GM10847 (cell line): ENCODE data around the gene KIF16B.

Source experiments
- POLR2A ChIP-seq: IDR thresholded peaks from 2 replicates; pipeline ENCODE4 v1.6.1; 2011; ENCODE audit not compliant: insufficient read length; ENCODE audit errors: extremely low read depth

Gene KIF16B

GRCh38 chr20:16544949-16545348 lies 28.3 kb downstream of the KIF16B start:
- no peak for TF ChIP-seq POLR2A

DNA sequence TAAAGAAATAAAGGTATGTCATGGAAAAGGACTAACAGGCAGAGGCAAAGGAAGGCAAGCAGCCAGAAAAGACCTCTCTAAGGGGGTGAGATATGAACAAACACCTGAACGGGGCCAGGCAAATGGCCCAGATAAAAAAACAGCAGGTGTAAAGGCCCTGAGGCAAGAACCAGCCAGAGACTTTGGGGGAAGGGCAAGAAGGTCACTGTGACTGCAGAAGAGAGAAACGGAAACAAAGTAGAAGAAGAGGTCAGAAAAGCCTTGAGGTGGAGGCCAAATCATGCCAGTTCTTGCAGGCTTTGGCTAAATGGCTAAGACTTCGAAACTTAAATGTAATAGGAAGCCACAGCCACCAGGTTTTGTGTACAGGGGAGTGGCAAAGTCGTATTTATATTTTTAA lies 30.8 kb downstream of the KIF16B start:
- no peak for TF ChIP-seq POLR2A

- no peak for TF ChIP-seq POLR2A
Measured at GRCh38 chr20:16541878-16542277, 31.4 kb downstream of the KIF16B start.

DNA sequence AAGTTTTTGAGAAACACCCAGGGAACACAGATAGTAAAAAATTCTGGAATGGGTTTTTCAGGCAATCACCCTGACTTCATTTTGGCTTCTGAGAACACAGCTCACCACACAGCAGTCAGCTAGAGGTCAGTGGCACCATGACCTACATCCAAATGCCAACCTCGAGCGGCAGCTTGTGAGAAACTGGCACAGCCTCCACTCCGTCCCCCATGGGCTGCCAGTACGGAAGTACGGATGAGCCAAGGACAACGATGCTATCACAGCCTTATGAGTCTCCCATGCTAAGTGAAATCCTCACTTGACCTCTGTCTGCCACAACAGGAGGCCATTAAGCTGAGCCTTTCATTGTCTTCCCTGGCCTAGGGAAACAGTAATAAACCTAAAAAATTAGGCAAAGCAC lies 32.0 kb downstream of the KIF16B start:
- TF ChIP-seq POLR2A: no peak

DNA sequence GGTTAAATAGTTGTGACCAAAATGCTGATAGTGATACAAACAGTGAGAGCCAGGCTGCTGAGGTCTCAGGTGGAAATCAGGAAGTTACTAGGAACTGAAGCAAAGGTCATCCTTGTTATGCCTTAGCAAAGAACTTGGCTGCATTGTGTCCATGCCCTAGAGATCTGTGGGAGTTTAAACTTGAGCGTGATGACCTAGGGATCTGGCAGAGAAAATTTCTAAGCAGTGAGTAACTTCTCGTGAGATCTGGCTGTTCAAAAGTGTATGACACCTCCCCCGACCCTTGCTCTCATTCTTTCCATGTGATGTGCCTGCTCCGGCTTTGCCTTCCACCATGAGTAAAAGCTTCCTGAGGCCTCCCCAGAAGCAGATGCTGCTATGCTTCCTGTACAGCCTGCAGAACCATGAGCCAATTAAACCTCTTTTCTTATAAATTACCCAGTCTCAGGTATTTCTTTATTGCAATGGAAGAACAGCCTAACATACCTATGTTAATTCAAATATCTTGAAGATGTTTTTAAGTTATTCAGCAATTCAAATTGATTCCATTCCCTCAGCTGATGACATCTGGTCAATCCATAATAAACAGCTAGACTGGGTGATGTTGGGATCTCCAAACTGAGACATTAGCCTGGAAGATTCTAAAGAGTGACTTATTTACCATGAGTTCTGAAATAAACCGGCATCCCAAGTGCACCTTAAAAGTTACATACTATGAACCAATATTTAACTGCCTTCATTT lies 33.8 kb downstream of the KIF16B start:
- no peak for TF ChIP-seq POLR2A

DNA sequence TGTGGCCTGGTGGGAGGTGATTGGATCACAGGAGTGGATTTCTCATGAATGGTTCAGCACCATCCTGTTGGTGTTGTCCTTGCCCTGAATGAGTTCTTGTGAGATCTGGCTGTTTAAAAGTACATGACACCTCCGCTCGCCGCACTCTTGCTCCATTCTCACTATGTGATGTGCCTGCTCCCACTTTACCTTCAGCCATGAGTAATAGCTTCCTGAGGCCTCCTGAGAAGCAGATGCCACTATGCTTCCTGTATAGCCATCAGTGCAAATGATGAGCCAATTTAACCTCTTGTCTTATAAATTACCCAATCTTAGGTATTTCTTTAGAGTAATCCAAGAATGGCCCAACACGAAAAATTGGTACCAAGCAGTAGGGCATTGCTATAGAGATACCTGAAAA lies 34.5 kb downstream of the KIF16B start:
- no peak for TF ChIP-seq POLR2A

DNA sequence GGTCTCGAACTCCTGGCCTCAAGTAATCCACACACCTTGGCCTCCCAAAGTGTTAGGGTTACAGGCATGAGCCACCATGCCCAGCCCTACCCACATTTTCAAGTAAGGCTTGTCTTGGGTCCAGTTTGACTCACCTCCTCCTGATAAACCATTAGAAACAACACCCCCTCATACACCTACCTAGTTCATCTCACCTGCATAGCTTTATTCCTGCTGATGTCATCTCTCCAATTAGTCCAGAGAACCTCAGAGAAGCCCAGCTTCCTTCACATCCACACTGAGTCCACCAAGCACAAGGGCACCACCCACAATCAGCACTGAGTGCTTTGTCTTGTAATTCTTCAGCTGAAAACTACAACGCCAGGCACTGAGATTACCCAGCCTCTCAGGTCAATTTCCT lies 35.3 kb downstream of the KIF16B start:
- no peak for TF ChIP-seq POLR2A

GRCh38 chr20:16537025-16537665 lies 36.1 kb downstream of the KIF16B start:
- no peak for TF ChIP-seq POLR2A

- no peak for TF ChIP-seq POLR2A
Measured at GRCh38 chr20:16535277-16535676, 38.0 kb downstream of the KIF16B start.

DNA sequence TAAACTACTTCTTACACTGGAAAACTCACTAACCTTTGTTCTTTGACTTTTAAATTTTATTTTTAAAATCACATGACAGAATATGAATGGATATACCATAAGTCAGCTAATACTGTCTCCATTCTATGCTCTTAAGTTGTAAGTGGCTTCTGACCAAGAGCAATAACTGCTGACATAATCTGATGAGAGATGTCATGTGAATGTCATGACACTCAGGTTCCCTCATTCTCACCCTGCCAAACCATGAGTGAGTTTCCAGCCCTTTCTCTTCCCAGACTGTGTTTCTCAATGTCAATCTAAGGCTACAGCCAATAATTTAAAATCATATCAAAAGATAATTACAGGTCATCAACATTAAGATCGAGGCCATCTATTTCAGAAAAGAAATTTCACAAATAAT lies 39.7 kb downstream of the KIF16B start:
- no peak for TF ChIP-seq POLR2A

- TF ChIP-seq POLR2A: no peak
Measured at GRCh38 chr20:16531485-16531884, 41.8 kb downstream of the KIF16B start.

GRCh38 chr20:16530201-16530681 lies 43.0 kb downstream of the KIF16B start:
- no peak for TF ChIP-seq POLR2A

DNA sequence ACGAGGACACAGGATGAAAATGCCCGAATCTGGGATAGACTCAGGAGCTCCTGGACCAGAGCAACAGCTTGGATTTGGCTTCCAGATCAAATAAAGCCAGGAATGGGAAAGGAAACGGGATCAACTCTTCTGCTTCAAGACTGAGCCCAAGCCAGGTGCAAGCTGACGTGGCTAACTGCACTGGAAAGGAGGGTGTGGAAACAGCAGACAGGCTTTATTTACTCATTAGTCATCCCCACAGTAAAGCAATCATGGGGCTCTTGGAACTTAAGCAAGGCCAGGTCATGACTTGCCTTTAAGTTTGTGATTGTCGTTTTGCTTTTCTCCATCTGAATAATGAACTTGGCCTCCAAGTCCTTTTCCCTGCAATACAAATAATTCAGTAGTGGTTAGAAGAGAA lies 45.2 kb downstream of the KIF16B start:
- TF ChIP-seq POLR2A: no peak

DNA sequence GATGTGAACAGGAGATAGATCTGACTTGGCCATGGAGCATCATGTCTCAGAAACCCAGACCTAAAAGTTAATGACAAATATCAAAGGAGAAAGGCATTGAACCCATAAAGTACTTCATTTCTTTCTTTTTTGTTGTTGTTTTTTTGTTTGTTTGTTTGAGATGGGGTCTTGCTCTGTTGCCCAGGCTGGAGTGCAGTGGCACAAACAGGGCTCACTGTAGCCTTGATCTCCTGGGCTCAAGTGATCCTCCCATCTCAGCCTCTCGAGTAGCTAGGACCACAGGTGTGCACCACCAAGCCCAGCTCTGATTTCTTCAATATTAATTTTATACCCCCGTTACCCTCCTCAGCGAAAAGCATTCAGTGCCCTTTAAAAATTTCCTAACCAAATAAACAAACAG lies 45.8 kb downstream of the KIF16B start:
- no peak for TF ChIP-seq POLR2A

DNA sequence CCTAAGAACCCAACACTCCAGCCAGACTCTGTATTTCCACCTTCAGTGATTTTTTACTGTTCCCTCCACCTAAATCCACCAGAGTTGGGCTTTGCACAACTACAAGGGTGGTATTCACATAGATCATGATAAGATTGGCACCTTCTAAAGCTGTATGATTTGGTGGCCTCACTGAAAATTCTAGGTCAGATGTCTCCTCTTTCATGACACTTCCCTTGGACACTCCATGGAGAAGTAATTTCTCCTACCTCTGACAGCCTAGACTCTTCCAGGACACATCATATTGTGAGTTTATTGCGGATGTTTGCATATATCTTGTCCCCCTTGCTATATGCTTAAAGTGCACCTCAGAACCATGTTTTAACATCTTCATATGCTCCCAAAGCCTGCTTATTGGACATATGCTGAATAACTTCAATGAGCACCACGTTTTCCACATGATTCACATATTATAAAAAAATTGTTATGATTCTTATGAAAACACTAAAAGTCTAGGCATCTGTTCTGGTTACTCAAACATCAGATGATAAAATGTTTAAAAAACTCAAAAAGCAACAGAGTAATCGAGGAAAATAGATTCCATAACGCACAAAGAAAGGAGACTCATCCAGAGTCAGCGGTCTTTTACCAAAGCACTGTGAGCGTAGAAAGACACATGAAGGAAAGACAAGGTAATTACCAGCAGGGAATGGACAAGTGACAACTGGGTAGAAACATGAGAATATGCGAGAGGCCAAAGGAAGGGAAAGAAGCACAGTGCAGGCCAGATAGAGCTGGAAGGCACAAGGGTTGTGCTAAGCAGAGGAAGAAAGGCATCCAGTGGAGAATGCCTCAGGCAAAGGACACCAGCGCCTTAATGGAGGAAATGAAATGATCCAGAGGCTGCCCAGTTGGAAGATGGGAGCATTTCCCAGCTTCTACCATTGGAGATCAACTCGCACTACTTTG lies 46.5 kb downstream of the KIF16B start:
- TF ChIP-seq POLR2A: no peak

DNA sequence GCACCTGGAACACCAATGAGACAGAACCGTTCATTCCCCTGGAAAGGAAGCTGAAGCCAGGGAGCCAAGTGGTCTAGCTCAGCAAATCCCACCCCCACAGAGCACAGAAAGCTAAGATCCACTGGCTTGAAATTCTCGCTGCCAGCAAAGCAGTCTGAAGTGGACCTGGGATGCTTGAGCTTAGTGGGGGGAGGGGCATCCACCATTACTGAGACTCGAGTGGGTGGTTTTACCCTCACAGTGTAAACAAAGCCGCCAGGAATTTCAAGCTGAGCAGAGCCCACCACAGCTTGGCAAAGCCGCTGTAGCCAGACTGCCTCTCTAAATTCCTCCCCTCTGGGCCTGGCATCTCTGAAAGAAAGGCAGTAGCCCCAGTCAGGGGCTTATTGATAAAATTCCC lies 53.1 kb downstream of the KIF16B start:
- no peak for TF ChIP-seq POLR2A
